ENCODE data around the gene KCTD12.

Gene KCTD12

GRCh38 chr13:76853921-76854608 lies 32.1 kb downstream of the KCTD12 start:
- no peak for DNase-seq (ENCODE audit: low read depth in 2 of 2)

- no peak for DNase-seq (ENCODE audit: low read depth in 2 of 2)
These were observed 32.7 kb downstream of the KCTD12 start for GRCh38 chr13:76853481-76853880.

- no peak for DNase-seq (ENCODE audit: low read depth in 2 of 2)
These were observed 33.2 kb downstream of the KCTD12 start for GRCh38 chr13:76852986-76853385.

DNA sequence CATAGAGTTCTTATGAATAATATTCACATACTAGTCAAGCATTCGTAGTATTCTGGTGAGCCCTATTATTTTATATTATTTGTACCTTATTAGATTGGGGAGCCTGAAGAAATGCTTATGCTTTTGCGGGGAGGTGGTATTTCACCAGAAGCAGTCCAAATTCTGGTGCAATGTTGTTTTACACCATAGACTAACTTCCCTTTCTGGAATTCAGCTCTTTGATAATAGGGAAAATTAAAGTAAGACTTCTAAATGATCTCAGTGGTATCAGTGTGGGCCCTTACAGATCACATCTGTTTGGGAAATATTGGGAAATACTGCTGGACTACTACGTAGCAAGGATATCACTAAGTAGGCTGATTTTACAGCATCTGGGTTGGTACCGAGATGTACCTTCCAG lies 34.2 kb downstream of the KCTD12 start:
- DNase-seq (ENCODE audit: low read depth in 2 of 2) = no peak

- no peak for DNase-seq (ENCODE audit: low read depth in 2 of 2)
These were observed 36.7 kb downstream of the KCTD12 start for GRCh38 chr13:76849493-76849892.

- DNase-seq (ENCODE audit: low read depth in 2 of 2) = no peak
These were observed 37.6 kb downstream of the KCTD12 start for GRCh38 chr13:76848596-76848995.

- DNase-seq (ENCODE audit: low read depth in 2 of 2) = no peak
These were observed 39.8 kb downstream of the KCTD12 start for GRCh38 chr13:76846363-76846762.

- DNase-seq (ENCODE audit: low read depth in 2 of 2) = no peak
These were observed 40.3 kb downstream of the KCTD12 start for GRCh38 chr13:76845865-76846264.

DNA sequence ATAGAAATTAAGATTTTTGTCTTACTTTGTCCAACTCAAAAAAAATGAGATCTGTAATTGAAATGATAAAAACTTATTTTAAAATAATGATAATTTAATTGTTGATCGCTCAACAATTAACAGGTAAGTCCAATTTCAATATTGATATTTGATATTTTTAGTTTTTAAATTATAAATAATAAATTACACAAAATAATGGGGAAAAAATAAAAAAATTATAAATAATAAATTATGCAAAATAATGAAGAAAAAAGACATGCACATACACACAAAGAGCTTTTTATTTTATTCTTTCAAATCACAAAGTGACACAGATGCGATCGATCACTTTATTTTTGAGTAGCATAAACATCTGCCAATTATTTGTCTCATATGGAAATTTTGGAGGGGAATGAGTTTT lies 40.8 kb downstream of the KCTD12 start:
- DNase-seq (ENCODE audit: low read depth in 2 of 2) = no peak

DNA sequence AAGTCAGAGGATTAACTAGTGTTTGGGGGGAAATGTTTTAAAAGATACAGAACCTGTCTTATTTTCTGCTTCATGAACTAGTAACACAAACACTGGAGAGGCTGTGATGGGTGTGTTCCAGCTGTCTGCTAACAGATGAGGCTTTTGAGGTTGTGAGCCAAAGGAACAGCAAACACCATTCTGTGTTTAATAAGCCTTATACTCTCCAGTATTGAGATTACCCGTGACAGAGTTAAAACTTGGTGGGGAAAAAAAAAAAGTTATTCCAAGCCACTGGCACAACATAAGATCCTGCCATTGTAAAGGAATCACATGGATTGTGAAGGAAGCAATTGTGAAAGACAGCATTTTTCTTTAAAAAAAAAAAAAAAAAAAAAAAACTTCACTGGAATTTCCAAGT lies 48.4 kb downstream of the KCTD12 start:
- no peak for DNase-seq (ENCODE audit: low read depth in 2 of 2)

DNA sequence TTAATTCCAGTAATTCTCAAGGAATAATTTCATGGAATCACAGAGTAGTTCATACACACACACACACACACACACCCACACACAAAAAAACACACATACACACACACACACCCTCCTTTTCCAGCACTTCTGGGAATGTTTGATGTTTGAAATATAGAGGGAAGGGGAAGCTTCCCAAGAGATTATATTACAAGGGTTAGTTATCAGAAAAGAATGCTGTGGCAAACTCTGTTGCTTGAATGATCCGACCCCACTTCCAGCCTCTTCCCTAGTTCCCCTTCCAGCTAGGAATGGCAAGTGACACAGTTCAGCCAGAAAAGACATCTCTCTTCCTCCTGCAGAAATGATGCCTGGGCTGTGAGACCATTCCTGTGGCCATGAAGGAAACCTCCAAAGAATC lies 49.9 kb downstream of the KCTD12 start:
- no peak for DNase-seq (ENCODE audit: low read depth in 2 of 2)

GRCh38 chr13:76833441-76833954 lies 52.7 kb downstream of the KCTD12 start:
- DNase-seq (ENCODE audit: low read depth in 2 of 2) = no peak

DNA sequence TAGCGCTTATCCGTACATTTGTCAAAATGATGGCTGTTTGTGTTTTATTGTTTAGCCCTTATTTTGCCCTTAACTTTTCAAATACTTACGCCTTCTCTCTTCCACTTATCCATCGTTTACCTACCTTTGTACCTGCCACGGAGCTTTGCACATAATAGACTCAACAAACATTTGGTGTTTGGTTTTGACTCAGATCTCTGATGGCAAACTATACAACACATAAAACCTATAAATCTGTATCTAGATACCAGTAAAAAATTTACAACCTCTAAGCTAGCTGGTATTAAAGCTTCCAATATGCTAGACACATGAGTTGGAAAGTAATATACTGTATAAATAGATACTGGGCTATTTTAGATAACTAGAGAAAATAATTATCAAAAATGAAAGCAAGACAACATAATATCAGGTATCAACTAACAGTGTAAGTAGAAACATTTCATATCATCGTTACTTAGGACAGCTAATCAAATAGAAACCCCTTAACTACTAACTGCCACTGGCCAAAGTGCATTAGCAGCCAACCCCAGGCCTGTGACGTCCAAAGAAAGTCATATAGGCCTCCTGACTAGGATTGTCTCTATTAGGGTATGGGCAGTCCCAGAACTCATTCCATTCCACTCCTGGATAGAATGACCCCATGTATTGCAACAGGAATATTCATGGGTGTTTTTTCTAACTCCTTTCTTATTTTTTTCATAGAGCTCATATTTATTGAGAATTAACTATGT lies 53.8 kb downstream of the KCTD12 start:
- DNase-seq (ENCODE audit: low read depth in 2 of 2) = no peak

DNA sequence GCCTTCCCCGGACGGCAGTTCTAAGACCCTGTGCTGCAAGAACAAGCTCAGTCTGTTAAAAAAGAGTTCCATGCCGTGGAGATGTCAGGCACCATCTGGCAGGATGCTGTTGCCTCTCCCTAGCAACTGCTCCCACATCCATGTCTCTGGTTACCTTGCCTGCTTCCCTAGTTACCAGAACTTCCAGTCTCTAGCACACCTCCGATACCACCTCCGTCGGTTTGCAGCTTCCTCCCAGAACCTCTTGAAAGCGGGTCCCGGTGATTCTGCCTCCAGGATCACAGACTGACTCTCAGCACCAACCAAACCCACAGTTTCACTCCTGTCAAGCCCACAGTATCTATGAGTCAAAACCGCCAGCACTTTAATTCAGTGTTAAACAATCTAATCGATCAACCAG lies 55.4 kb downstream of the KCTD12 start:
- no peak for DNase-seq (ENCODE audit: low read depth in 2 of 2)
